WTC11 (cell line): ENCODE measurements around the gene CDA. TPM values are rescaled to one million over a fixed set of nuclear protein-coding genes. Genes with fewer than 3 reads are reported as not detected.

Experiments used
- ATAC-seq: fragments of 200-7000 bp; cut with Tn5 transposase; 2 replicates; pipeline ENCODE4 v1.10.0; 2021; ENCODE audit warnings: mild to moderate bottlenecking, moderate library complexity
- CTCF ChIA-PET: fragments of 300-600 bp; sonication (Branson Sonifier 250); formaldehyde crosslinking; loops from one replicate; lab custom pipeline; 2021; ENCODE audit warnings: antibody characterized with exemption; lab: Charles Lee
- POLR2A ChIA-PET: fragments of 350-600 bp; sonication (Branson Sonifier 250); formaldehyde crosslinking; loops from one replicate; lab custom pipeline; 2021; ENCODE audit warnings: antibody characterized with exemption; lab: Charles Lee
- DNase-seq: peaks from one replicate; pipeline ENCODE4 v3.0.0; 2021; ENCODE audit warnings: low spot score
- H3K27ac Mint-ChIP-seq: 2 replicates; pipeline ENCODE4 v1.8.0; 2021; ENCODE audit warnings: mixed read lengths
- H3K27me3 Mint-ChIP-seq: 2 replicates; pipeline ENCODE4 v1.8.0; 2021; ENCODE audit warnings: low read depth, mild to moderate bottlenecking, moderate library complexity, mixed read lengths
- H3K36me3 Mint-ChIP-seq: 2 replicates; pipeline ENCODE4 v1.8.0; 2021; ENCODE audit warnings: mixed read lengths
- H3K4me1 Mint-ChIP-seq: 2 replicates; pipeline ENCODE4 v1.8.0; 2022; ENCODE audit warnings: mixed read lengths
- H3K4me3 Mint-ChIP-seq: 2 replicates; pipeline ENCODE4 v1.8.0; 2021; ENCODE audit warnings: mild to moderate bottlenecking, moderate library complexity, mixed read lengths
- H3K9me3 Mint-ChIP-seq: 2 replicates; pipeline ENCODE4 v1.8.0; 2021; ENCODE audit warnings: mixed read lengths
- ESRRA ChIP-seq: sonication (generic); formaldehyde crosslinking; IDR thresholded peaks from 2 replicates; pipeline ENCODE4 v1.8.1; 2022; ENCODE audit warnings: mild to moderate bottlenecking, missing genetic modification reagents, borderline replicate concordance
- FOXJ3 ChIP-seq: sonication (generic); formaldehyde crosslinking; IDR thresholded peaks from 2 replicates; pipeline ENCODE4 v1.9.0; 2021; ENCODE audit warnings: missing genetic modification reagents, mild to moderate bottlenecking, borderline replicate concordance
- GABPB1 ChIP-seq: sonication (generic); formaldehyde crosslinking; IDR thresholded peaks from 2 replicates; pipeline ENCODE4 v1.8.1; 2023; ENCODE audit warnings: mild to moderate bottlenecking, missing genetic modification reagents
- HMGA2 ChIP-seq: fragments of 250-450 bp; sonication (Bioruptor Pico); IDR thresholded peaks from 2 replicates; pipeline ENCODE4 v1.4.0; 2021; ENCODE audit warnings: mild to moderate bottlenecking, moderate library complexity
- MXD4 ChIP-seq: fragments of 250-450 bp; sonication (Bioruptor Pico); IDR thresholded peaks from 2 replicates; pipeline ENCODE4 v1.8.0; 2021; ENCODE audit warnings: mild to moderate bottlenecking, moderate library complexity, borderline replicate concordance
- MYBL2 ChIP-seq: sonication (generic); formaldehyde crosslinking; IDR thresholded peaks from 2 replicates; pipeline ENCODE4 v1.8.1; 2023; ENCODE audit warnings: mild to moderate bottlenecking, moderate library complexity, missing genetic modification reagents
- NR3C1 ChIP-seq: sonication (generic); formaldehyde crosslinking; conservative IDR thresholded peaks from 2 replicates; pipeline ENCODE4 v1.8.1; 2023; ENCODE audit warnings: low read depth, mild to moderate bottlenecking, missing genetic modification reagents
- PRRX2 ChIP-seq: fragments of 250-450 bp; sonication (Bioruptor Pico); IDR thresholded peaks from 2 replicates; pipeline ENCODE4 v1.8.0; 2021; ENCODE audit warnings: mild to moderate bottlenecking
- RORB ChIP-seq: fragments of 250-450 bp; sonication (Bioruptor Pico); IDR thresholded peaks from 2 replicates; pipeline ENCODE4 v1.9.0; 2021; ENCODE audit warnings: mild to moderate bottlenecking
- SMAD4 ChIP-seq: sonication (generic); formaldehyde crosslinking; IDR thresholded peaks from 2 replicates; pipeline ENCODE4 v1.8.0; 2022; ENCODE audit warnings: mild to moderate bottlenecking, missing genetic modification reagents
- ZNF121 ChIP-seq: sonication (generic); formaldehyde crosslinking; IDR thresholded peaks from 2 replicates; pipeline ENCODE4 v1.8.0; 2023; ENCODE audit warnings: missing genetic modification reagents
- ZNF138 ChIP-seq: sonication (generic); formaldehyde crosslinking; conservative IDR thresholded peaks from 2 replicates; pipeline ENCODE4 v1.8.1; 2022; ENCODE audit warnings: mild to moderate bottlenecking, moderate library complexity, missing genetic modification reagents
- ZNF396 ChIP-seq: fragments of 250-450 bp; sonication (Bioruptor Pico); IDR thresholded peaks from 2 replicates; pipeline ENCODE4 v1.8.0; 2021; ENCODE audit warnings: mild to moderate bottlenecking, moderate library complexity, borderline replicate concordance
- total RNA-seq: library from RNA; stranded (reverse); gene quantifications from 3 replicates; pipeline ENCODE4 v1.2.3, GENCODE V29; 2021
- TF ChIP-seq, protein P1 (sequence below): sonication (generic); formaldehyde crosslinking; IDR thresholded peaks from 2 replicates; pipeline ENCODE4 v1.8.1; 2022; ENCODE audit warnings: low read depth, missing genetic modification reagents, borderline replicate concordance
- TF ChIP-seq, protein P2 (sequence below): sonication (generic); formaldehyde crosslinking; IDR thresholded peaks from 2 replicates; pipeline ENCODE4 v1.8.0; 2022; ENCODE audit warnings: mild to moderate bottlenecking, missing genetic modification reagents
- TF ChIP-seq, protein P3 (sequence below): sonication (generic); formaldehyde crosslinking; IDR thresholded peaks from 2 replicates; pipeline ENCODE4 v1.8.1; 2023; ENCODE audit warnings: mild to moderate bottlenecking, moderate library complexity, missing genetic modification reagents
- TF ChIP-seq, protein P4 (sequence below): sonication (generic); formaldehyde crosslinking; IDR thresholded peaks from 2 replicates; pipeline ENCODE4 v1.8.0; 2023; ENCODE audit warnings: missing genetic modification reagents, mild to moderate bottlenecking, borderline replicate concordance
- TF ChIP-seq, protein P5 (sequence below): sonication (generic); formaldehyde crosslinking; conservative IDR thresholded peaks from 2 replicates; pipeline ENCODE4 v1.8.1; 2022; ENCODE audit warnings: mild to moderate bottlenecking, missing genetic modification reagents

The CDA gene
- total RNA-seq, 1 experiment from 2014 or later = 12.5 TPM

DNA sequence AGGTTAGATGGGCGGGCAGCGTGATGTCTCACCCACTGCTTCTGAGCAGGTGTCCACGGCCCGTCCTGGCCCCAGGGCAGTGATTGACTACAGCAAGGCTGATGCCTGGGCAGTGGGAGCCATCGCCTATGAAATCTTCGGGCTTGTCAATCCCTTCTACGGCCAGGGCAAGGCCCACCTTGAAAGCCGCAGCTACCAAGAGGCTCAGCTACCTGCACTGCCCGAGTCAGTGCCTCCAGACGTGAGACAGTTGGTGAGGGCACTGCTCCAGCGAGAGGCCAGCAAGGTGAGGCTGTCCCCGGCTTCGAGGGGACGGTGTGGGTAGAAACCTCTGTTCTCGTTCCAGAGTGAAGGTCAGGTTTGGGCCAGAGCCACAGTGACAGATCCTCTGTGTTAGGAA, 60.0 kb downstream of the CDA start:
- DNase-seq (no peak), ATAC-seq (no peak)
- ChIA-PET CTCF (interaction anchor here (2.3 kb wide), 1 partner anchor 74 kb away, joined by 10 read pairs; no protein-coding TSS in a partner anchor), POLR2A (no interaction called here)
- Mint-ChIP-seq H3K27me3 (no peaks in the 10 kb centered on the region), H3K27ac (peak overlapping the region; percentile 63; the same call in 1 of the 2 replicates), H3K4me1 (no peaks in the 10 kb centered on the region), H3K9me3 (no peaks in the 10 kb centered on the region), H3K4me3 (no peak overlapping the region), H3K36me3 (peaks cover 50% of the 10 kb centered on the region)
- TF ChIP-seq, protein P1, sequence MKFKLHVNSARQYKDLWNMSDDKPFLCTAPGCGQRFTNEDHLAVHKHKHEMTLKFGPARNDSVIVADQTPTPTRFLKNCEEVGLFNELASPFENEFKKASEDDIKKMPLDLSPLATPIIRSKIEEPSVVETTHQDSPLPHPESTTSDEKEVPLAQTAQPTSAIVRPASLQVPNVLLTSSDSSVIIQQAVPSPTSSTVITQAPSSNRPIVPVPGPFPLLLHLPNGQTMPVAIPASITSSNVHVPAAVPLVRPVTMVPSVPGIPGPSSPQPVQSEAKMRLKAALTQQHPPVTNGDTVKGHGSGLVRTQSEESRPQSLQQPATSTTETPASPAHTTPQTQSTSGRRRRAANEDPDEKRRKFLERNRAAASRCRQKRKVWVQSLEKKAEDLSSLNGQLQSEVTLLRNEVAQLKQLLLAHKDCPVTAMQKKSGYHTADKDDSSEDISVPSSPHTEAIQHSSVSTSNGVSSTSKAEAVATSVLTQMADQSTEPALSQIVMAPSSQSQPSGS (CRISPR knock-in tag) = no peak
- TF ChIP-seq MXD4 = no peak

DNA sequence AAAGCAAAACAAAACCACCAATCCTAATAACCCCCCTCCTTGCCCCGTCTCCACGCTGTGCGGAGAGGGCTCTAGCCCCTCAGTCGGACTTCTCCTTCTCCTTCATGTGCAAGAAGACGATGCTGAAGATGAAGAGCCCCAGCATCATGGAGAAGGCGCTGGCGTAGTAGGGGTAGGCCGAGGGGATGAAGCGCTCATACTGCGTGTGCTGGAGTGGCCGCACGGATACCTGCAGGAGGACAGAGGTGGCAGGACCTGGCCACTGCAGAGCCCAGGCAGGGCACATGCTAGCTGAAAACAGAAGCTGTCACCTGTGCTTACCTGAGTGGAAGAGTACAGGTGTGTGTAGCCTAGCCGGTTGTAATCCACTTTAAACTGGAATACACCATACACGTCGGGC, 63.4 kb downstream of the CDA start:
- ATAC-seq = no peak
- POLR2A ChIA-PET = no interaction called here
- H3K27me3 Mint-ChIP-seq = no peaks in the 10 kb centered on the region

DNA sequence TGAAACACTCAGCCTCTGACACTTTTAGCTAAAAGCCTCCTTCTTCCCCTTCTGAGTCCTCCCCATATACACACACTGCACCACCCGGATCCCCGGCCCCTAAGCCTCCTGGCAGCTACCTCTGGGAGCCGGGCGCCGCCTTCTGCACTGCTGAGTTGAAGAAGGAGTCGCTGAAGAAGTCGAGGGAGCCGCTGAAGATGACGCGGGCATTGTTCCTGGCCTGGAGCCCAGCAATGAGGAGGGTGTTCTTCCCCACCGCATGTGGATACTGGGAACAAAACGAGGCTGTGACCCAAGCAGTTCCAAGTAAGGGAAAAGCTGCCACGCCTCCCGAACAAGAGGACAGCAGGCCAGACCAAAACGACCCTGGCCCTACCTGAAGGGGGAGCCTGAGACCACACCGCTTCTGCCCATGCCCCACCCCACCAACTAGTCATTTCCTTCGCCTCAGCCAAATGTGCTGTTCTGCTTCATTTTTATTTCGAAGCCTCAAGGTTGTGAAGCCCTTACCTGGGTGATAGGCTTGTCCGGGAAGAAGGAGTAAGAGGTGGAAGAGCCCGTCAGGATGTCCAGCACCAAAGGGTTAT, 65.3 kb downstream of the CDA start:
- peak; percentile 88 for ATAC-seq
- ChIA-PET POLR2A (no interaction called here), CTCF (interaction anchor here (0.9 to 2.0 kb wide), 5 partner anchors 12 to 541 kb away, joined by 3 to 7 read pairs (median 4); partner anchors contain the start of gene KIF17)
- peak; percentile 40 for DNase-seq
- H3K36me3 Mint-ChIP-seq = peaks cover 75% of the 10 kb centered on the region
- no peaks in the 10 kb centered on the region for H3K9me3 Mint-ChIP-seq
- no peaks in the 10 kb centered on the region for H3K27me3 Mint-ChIP-seq
- no peak overlapping the region for H3K27ac Mint-ChIP-seq
- TF ChIP-seq ESRRA (CRISPR knock-in tag) = no peak
- TF ChIP-seq GABPB1 (CRISPR knock-in tag) = no peak
- no peak for TF ChIP-seq PRRX2 (CRISPR knock-in tag)
- no peak for TF ChIP-seq NR3C1
- no peak for TF ChIP-seq FOXJ3 (CRISPR knock-in tag)
- no peak for TF ChIP-seq ZNF121 (CRISPR knock-in tag)
- no peak for TF ChIP-seq SMAD4 (CRISPR knock-in tag)
- no peak for TF ChIP-seq ZNF396 (CRISPR knock-in tag)
- no peak for TF ChIP-seq MYBL2
- TF ChIP-seq RORB (CRISPR knock-in tag) = no peak
- TF ChIP-seq HMGA2 (CRISPR knock-in tag) = no peak
- TF ChIP-seq ZNF138 (CRISPR knock-in tag) = no peak
- TF ChIP-seq, protein P2, sequence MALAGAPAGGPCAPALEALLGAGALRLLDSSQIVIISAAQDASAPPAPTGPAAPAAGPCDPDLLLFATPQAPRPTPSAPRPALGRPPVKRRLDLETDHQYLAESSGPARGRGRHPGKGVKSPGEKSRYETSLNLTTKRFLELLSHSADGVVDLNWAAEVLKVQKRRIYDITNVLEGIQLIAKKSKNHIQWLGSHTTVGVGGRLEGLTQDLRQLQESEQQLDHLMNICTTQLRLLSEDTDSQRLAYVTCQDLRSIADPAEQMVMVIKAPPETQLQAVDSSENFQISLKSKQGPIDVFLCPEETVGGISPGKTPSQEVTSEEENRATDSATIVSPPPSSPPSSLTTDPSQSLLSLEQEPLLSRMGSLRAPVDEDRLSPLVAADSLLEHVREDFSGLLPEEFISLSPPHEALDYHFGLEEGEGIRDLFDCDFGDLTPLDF (CRISPR knock-in tag) = no peak
- TF ChIP-seq, protein P3, sequence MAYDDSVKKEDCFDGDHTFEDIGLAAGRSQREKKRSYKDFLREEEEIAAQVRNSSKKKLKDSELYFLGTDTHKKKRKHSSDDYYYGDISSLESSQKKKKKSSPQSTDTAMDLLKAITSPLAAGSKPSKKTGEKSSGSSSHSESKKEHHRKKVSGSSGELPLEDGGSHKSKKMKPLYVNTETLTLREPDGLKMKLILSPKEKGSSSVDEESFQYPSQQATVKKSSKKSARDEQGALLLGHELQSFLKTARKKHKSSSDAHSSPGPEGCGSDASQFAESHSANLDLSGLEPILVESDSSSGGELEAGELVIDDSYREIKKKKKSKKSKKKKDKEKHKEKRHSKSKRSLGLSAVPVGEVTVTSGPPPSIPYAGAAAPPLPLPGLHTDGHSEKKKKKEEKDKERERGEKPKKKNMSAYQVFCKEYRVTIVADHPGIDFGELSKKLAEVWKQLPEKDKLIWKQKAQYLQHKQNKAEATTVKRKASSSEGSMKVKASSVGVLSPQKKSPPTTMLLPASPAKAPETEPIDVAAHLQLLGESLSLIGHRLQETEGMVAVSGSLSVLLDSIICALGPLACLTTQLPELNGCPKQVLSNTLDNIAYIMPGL (CRISPR knock-in tag) = no peak
- TF ChIP-seq, protein P4, sequence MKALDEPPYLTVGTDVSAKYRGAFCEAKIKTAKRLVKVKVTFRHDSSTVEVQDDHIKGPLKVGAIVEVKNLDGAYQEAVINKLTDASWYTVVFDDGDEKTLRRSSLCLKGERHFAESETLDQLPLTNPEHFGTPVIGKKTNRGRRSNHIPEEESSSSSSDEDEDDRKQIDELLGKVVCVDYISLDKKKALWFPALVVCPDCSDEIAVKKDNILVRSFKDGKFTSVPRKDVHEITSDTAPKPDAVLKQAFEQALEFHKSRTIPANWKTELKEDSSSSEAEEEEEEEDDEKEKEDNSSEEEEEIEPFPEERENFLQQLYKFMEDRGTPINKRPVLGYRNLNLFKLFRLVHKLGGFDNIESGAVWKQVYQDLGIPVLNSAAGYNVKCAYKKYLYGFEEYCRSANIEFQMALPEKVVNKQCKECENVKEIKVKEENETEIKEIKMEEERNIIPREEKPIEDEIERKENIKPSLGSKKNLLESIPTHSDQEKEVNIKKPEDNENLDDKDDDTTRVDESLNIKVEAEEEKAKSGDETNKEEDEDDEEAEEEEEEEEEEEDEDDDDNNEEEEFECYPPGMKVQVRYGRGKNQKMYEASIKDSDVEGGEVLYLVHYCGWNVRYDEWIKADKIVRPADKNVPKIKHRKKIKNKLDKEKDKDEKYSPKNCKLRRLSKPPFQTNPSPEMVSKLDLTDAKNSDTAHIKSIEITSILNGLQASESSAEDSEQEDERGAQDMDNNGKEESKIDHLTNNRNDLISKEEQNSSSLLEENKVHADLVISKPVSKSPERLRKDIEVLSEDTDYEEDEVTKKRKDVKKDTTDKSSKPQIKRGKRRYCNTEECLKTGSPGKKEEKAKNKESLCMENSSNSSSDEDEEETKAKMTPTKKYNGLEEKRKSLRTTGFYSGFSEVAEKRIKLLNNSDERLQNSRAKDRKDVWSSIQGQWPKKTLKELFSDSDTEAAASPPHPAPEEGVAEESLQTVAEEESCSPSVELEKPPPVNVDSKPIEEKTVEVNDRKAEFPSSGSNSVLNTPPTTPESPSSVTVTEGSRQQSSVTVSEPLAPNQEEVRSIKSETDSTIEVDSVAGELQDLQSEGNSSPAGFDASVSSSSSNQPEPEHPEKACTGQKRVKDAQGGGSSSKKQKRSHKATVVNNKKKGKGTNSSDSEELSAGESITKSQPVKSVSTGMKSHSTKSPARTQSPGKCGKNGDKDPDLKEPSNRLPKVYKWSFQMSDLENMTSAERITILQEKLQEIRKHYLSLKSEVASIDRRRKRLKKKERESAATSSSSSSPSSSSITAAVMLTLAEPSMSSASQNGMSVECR (CRISPR knock-in tag) = no peak
- H3K4me3 Mint-ChIP-seq = no peak overlapping the region
- no peaks in the 10 kb centered on the region for H3K4me1 Mint-ChIP-seq

More for the DNA sequence above, 63.4 kb downstream of the CDA start:
- TF ChIP-seq NR3C1 = no peak
- TF ChIP-seq, protein P5, sequence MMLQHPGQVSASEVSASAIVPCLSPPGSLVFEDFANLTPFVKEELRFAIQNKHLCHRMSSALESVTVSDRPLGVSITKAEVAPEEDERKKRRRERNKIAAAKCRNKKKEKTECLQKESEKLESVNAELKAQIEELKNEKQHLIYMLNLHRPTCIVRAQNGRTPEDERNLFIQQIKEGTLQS (CRISPR knock-in tag) = no peak
- Mint-ChIP-seq H3K36me3 (peaks cover 77% of the 10 kb centered on the region), H3K4me1 (no peaks in the 10 kb centered on the region), H3K9me3 (no peaks in the 10 kb centered on the region), H3K4me3 (no peak overlapping the region), H3K27ac (no peak overlapping the region)
- no peak for DNase-seq
- CTCF ChIA-PET = interaction anchor here (1.3 kb wide), 1 partner anchor 77 kb away, joined by 3 read pairs; no protein-coding TSS in a partner anchor
